Thoracic aorta (tissue), 2 donors: ENCODE data around the gene SERTAD1. TPM values are rescaled to one million over a fixed set of nuclear protein-coding genes. Genes with fewer than 3 reads are reported as not detected.

ENCODE experiments used
- ATAC-seq: fragments of 150-250 bp; one replicate; pipeline ENCODE4 v1.8.0; 2017; ENCODE audit warnings: low read depth; ENCODE audit not compliant: insufficient number of reproducible peaks, low FRiP score
- DNase-seq: peaks from one replicate; pipeline ENCODE4 v3.0.0-alpha.2; 2020; ENCODE audit warnings: low spot score
- H3K27ac ChIP-seq, 2 donors: fragments of 200-600 bp; sonication (generic); 1 replicate in 1 of 2; 2 replicates in 1 of 2; pipeline ENCODE4 v1.5.1; 2016; ENCODE audit warnings: mild to moderate bottlenecking in 2 of 2, moderate library complexity in 2 of 2
- H3K27me3 ChIP-seq: fragments of 200-600 bp; sonication (generic); replicated peaks from 2 replicates; pipeline ENCODE4 v1.6.0; 2016; ENCODE audit warnings: mild to moderate bottlenecking; ENCODE audit not compliant: insufficient read depth
- H3K36me3 ChIP-seq: fragments of 200-600 bp; sonication (generic); one replicate; pipeline ENCODE4 v1.5.1; 2016
- H3K4me1 ChIP-seq, 2 donors: fragments of 200-600 bp; sonication (generic); 1 replicate in 1 of 2; 2 replicates in 1 of 2; pipeline versions ENCODE4 v1.5.1 to v1.6.0; 2016; ENCODE audit warnings: low read depth in 2 of 2, mild to moderate bottlenecking in 1 of 2; ENCODE audit not compliant: control insufficient read depth in 1 of 2
- H3K4me3 ChIP-seq: fragments of 200-600 bp; sonication (generic); 2 replicates; pipeline ENCODE4 v1.5.1; 2016; ENCODE audit warnings: mild to moderate bottlenecking
- H3K9me3 ChIP-seq: fragments of 200-600 bp; sonication (generic); 2 replicates; pipeline ENCODE4 v1.5.1; 2016
- total RNA-seq, 2 donors: library from RNA; depleted of rRNA; stranded (reverse); fragments of >200 nt; gene quantifications; one replicate each; pipeline versions ENCODE4 v1.1.0 to v1.2.3, GENCODE V29; 2016
- TF ChIP-seq, protein P1 (sequence below): fragments of 200-600 bp; sonication (generic); IDR thresholded peaks from one replicate; pipeline ENCODE4 v1.5.1; 2019; ENCODE audit warnings: antibody characterized with exemption

SERTAD1 gene
- total RNA-seq, 2 donors from 2014 or later: 22.7 to 42.3 TPM

DNA sequence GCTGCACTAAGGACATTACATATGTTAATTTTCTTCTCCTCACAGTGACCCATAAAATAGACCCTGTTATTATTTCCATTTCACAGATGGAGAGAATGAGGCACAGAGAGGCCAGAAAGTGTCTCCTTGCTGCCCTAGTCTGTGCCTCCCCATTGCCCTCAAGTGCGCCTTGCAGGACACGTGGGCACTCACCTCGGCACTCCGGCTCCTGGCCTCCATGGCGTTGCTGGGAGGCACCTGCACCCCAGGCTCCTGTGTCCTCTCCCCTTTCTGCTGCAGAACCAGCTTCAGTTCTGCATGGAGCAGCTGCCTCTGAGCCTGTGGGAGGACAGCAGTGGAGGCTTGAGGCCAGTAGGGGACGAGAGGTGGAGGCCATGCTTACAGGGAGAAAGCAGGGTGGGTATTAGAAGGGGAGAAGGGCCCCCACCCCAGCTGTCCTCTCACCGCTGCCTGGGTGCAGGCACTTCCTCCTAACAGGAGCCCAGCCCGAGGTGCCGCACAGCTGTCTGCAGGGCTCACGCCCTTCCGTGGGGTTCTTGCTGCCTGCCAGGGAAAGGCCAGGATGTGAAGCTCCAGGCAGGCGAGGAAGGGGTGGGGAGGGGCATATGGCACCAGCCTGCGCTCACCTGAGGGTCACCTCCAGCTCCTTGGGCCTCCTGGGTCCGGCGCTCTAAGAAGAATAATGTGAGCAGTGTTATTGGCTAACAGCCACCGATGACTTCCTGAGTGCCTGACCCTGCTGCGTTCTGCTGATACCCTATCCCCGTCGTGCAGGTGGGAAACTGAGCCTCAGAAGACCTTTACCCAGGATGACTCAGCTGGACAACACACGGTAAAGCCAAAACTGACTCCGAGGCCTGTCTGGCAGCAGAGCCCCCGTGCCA lies 17.8 kb downstream of the SERTAD1 start:
- ATAC-seq: no peak
- Histone ChIP-seq H3K9me3 (no peaks in the 10 kb centered on the region), H3K4me3 (no peak overlapping the region), H3K4me1 (peaks cover 7 to 21% of the 10 kb centered on the region in 2 donors), H3K36me3 (no peaks in the 10 kb centered on the region), H3K27me3 (no peaks in the 10 kb centered on the region), H3K27ac (no peak overlapping the region)
- no peak for DNase-seq
- TF ChIP-seq, protein P1, sequence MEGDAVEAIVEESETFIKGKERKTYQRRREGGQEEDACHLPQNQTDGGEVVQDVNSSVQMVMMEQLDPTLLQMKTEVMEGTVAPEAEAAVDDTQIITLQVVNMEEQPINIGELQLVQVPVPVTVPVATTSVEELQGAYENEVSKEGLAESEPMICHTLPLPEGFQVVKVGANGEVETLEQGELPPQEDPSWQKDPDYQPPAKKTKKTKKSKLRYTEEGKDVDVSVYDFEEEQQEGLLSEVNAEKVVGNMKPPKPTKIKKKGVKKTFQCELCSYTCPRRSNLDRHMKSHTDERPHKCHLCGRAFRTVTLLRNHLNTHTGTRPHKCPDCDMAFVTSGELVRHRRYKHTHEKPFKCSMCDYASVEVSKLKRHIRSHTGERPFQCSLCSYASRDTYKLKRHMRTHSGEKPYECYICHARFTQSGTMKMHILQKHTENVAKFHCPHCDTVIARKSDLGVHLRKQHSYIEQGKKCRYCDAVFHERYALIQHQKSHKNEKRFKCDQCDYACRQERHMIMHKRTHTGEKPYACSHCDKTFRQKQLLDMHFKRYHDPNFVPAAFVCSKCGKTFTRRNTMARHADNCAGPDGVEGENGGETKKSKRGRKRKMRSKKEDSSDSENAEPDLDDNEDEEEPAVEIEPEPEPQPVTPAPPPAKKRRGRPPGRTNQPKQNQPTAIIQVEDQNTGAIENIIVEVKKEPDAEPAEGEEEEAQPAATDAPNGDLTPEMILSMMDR: no peak

DNA sequence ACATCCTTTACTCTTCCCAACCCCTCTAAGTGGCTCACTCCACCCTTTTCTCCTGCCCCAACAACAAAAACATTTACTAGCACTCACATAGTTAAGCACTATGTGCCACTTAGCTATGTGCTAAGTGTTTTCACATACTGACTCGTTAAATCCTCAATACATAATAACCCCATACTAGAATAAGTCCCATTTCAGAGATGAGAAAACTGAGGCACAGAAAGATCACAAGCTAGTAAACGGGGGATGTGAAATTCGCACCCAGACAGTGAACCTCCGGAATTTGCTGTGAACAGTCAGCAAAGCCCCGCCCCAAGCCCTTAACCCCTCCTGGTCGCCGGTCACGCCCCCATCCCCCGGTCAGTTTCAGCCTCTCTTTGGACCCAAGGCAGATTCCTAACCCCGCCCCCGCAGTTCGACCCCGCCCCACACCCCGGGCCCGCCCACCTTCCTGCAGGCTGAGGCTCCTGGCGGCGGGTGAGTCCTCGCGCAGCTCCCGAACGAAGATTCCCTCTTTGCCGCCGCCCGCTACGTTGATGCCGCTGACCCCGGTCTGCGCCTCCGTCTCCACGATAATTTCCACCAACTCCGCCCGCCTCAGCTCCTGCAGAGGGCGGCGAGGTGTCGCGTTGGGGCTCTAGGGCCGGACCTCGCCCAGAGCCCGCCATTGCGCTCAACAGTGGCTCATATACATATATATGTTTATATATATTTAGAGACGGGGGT lies 22.4 kb downstream of the SERTAD1 start:
- Histone ChIP-seq H3K27me3 (no peaks in the 10 kb centered on the region), H3K36me3 (no peaks in the 10 kb centered on the region), H3K4me1 (peaks cover 5 to 14% of the 10 kb centered on the region in 2 donors), H3K9me3 (no peaks in the 10 kb centered on the region), H3K4me3 (peak overlapping the region; percentile 83), H3K27ac (peak overlapping the region; percentile 77 to 86)
- TF ChIP-seq, protein P1: no peak
- DNase-seq (peak; percentile 79), ATAC-seq (peak; percentile 73)

DNA sequence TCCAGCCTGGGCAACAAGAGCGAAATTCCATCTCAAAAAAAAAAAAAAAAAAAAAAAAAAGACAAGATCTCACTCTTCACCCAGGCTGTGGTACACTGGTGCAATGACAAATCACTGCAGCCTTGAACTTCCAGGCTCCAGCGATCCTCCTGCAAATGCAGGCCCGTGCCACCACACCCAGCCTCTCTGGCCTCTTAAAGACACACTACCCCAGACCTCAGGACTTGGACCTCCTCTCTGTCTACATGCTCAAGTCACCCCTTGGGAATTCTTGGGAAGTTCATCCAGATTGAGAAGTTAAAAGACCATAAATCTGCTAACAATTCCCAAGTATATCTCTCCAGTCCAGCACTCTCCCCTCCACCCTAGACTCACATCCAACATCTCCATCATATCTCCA lies 25.2 kb downstream of the SERTAD1 start:
- no peak for ATAC-seq
- no peaks in the 10 kb centered on the region for H3K27me3 ChIP-seq
- no peak overlapping the region for H3K4me3 ChIP-seq
- TF ChIP-seq, protein P1: no peak
- peaks cover 5 to 14% of the 10 kb centered on the region in 2 donors for H3K4me1 ChIP-seq
- no peak for DNase-seq
- no peak overlapping the region for H3K27ac ChIP-seq
- no peaks in the 10 kb centered on the region for H3K36me3 ChIP-seq
- H3K9me3 ChIP-seq: no peaks in the 10 kb centered on the region

DNA sequence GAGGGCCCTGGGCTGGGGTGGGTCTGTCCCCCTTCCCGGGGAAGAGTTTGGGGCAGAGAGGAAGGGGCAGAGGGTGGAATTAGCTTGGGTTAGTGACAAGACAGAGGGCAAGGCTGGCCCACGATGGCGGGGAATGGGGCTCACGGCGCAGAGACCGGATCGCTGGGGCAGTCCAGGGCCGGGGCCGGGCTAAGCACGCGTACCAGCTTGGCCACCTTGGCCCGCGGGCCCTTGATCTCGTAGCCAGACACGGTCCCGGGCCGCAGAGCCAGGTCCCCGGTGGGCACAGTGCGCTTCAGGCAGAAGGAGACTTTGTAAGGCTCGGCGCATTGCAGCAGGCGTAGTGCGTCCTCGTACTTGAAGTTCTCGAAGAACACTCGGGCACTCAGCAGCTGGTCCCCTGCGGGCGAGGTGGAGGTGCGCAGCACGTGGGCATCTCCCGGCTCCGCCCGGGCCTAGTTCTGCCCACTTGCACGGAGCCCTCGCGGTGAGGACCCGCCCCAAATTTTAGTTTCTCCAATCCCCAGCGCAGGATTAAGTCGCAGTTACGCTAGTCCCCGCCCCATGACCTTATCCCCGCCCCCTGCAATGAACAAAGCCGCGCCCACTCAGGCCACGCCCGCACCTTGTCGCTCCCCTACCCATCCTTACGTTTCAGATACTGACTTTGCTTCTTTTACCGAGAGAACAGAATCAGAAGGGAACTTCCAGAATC lies 27.2 kb downstream of the SERTAD1 start:
- H3K9me3 ChIP-seq: no peaks in the 10 kb centered on the region
- DNase-seq (no peak), ATAC-seq (no peak)
- TF ChIP-seq, protein P1: no peak
- no peak overlapping the region for H3K4me3 ChIP-seq
- no peaks in the 10 kb centered on the region for H3K36me3 ChIP-seq
- H3K4me1 ChIP-seq: peaks cover 5 to 7% of the 10 kb centered on the region in 2 donors
- H3K27ac ChIP-seq: no peak overlapping the region
- no peaks in the 10 kb centered on the region for H3K27me3 ChIP-seq

DNA sequence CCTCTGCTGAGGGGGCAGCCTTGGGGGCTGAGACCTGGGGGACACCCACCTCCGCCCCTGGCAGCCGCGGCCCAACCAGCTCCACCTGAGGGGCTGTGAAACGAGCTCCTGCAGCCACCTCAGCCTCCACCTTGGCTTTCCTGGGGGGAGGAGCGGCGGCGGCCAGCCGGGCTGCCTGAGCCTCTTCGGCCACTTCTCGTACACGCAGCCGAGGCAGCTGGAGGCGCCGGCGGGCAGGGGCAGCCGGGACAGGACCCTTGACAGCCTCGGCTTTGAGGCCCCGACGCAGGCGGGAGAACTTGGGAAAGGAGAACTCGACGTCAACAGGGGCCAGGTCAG lies 28.3 kb downstream of the SERTAD1 start:
- H3K27ac ChIP-seq: no peak overlapping the region
- ATAC-seq (no peak), DNase-seq (no peak)
- no peaks in the 10 kb centered on the region for H3K9me3 ChIP-seq
- H3K36me3 ChIP-seq: no peaks in the 10 kb centered on the region
- TF ChIP-seq, protein P1: no peak
- no peaks in the 10 kb centered on the region for H3K27me3 ChIP-seq
- H3K4me1 ChIP-seq: no peaks in the 10 kb centered on the region
- no peak overlapping the region for H3K4me3 ChIP-seq
